Liver (tissue), 9 donors: ENCODE measurements around the gene UNG. TPM values are rescaled to one million over a fixed set of nuclear protein-coding genes. Genes with fewer than 3 reads are reported as not detected.
A peak's percentile ranks its signal among the peaks of the same experiment; 100 is the strongest.

Experiments
- DNase-seq: peaks from one replicate; pipeline ENCODE4 v3.0.0-alpha.2; 2017; ENCODE audit warnings: low spot score
- H3K27ac ChIP-seq, 2 donors: one replicate each; pipeline ENCODE4 v1.7.0; 2013; ENCODE audit warnings: inconsistent platforms in 2 of 2, low read length in 2 of 2, control low read depth in 1 of 2, low read depth in 1 of 2, mild to moderate bottlenecking in 1 of 2
- H3K27me3 ChIP-seq, 4 donors: one replicate each; pipeline versions ENCODE4 v1.6.1 to v1.7.0; 2013; ENCODE audit warnings: low read length in 3 of 4, inconsistent platforms in 1 of 4, mild to moderate bottlenecking in 1 of 4, moderate library complexity in 1 of 4; ENCODE audit not compliant: control insufficient read depth in 4 of 4, insufficient read depth in 4 of 4
- H3K36me3 ChIP-seq, 4 donors: one replicate each; pipeline versions ENCODE4 v1.6.1 to v1.7.0; 2013; ENCODE audit warnings: low read length in 3 of 4, mild to moderate bottlenecking in 3 of 4, low read depth in 1 of 4, moderate library complexity in 1 of 4; ENCODE audit not compliant: control insufficient read depth in 4 of 4, insufficient read depth in 3 of 4
- H3K4me1 ChIP-seq, 4 donors: one replicate each; pipeline versions ENCODE4 v1.6.1 to v1.7.0; 2013; ENCODE audit warnings: low read length in 3 of 4, mild to moderate bottlenecking in 3 of 4, moderate library complexity in 1 of 4; ENCODE audit not compliant: control insufficient read depth in 4 of 4, insufficient read depth in 4 of 4
- H3K4me3 ChIP-seq, 3 donors: one replicate each; pipeline versions ENCODE4 v1.6.1 to v1.7.0; 2013; ENCODE audit warnings: low read length in 3 of 3, control low read depth in 1 of 3, low read depth in 1 of 3, mild to moderate bottlenecking in 1 of 3
- H3K9ac ChIP-seq, 2 donors: one replicate each; pipeline ENCODE4 v1.7.0; 2013; ENCODE audit warnings: low read length in 2 of 2, mild to moderate bottlenecking in 2 of 2, moderate library complexity in 2 of 2, control low read depth in 1 of 2, low read depth in 1 of 2
- H3K9me3 ChIP-seq, 4 donors: one replicate each; pipeline versions ENCODE4 v1.6.1 to v1.7.0; 2013; ENCODE audit warnings: low read length in 3 of 4; ENCODE audit not compliant: control insufficient read depth in 4 of 4
- ATF3 ChIP-seq: IDR thresholded peaks from 2 replicates; pipeline ENCODE4 v1.6.1; 2016; ENCODE audit warnings: antibody characterized with exemption
- EGR1 ChIP-seq, 2 donors: IDR thresholded peaks; 2 replicates each; pipeline ENCODE4 v1.6.1; 2016 to 2018; ENCODE audit warnings: antibody characterized with exemption in 2 of 2, low read depth in 2 of 2
- FOXA1 ChIP-seq: IDR thresholded peaks from 2 replicates; pipeline ENCODE4 v1.6.1; 2016; ENCODE audit warnings: antibody characterized with exemption
- FOXA2 ChIP-seq: IDR thresholded peaks from 2 replicates; pipeline ENCODE4 v1.6.1; 2016; ENCODE audit warnings: antibody characterized with exemption
- GABPA ChIP-seq, 2 donors: IDR thresholded peaks in 1 of 2; conservative IDR thresholded peaks in 1 of 2; 2 replicates each; pipeline ENCODE4 v1.6.1; 2016; ENCODE audit warnings: antibody characterized with exemption in 2 of 2, mild to moderate bottlenecking in 1 of 2, moderate library complexity in 1 of 2
- HNF4A ChIP-seq, 2 donors: conservative IDR thresholded peaks; 2 replicates each; pipeline ENCODE4 v1.6.1; 2016; ENCODE audit warnings: antibody characterized with exemption in 2 of 2, mild to moderate bottlenecking in 2 of 2
- HNF4G ChIP-seq: IDR thresholded peaks from 2 replicates; pipeline ENCODE4 v1.6.1; 2016; ENCODE audit warnings: antibody characterized with exemption
- JUND ChIP-seq, 2 donors: IDR thresholded peaks; 2 replicates each; pipeline ENCODE4 v1.6.1; 2016; ENCODE audit warnings: antibody characterized with exemption in 2 of 2
- NR2F2 ChIP-seq: IDR thresholded peaks from 2 replicates; pipeline ENCODE4 v1.6.1; 2016; ENCODE audit warnings: antibody characterized with exemption
- RAD21 ChIP-seq, 2 donors: IDR thresholded peaks; 2 replicates each; pipeline ENCODE4 v1.6.1; 2016; ENCODE audit warnings: antibody characterized with exemption in 2 of 2, mild to moderate bottlenecking in 2 of 2
- REST ChIP-seq: IDR thresholded peaks from 2 replicates; pipeline ENCODE4 v1.6.1; 2016; ENCODE audit warnings: antibody characterized with exemption, mild to moderate bottlenecking
- RXRA ChIP-seq, 2 donors: IDR thresholded peaks; 2 replicates each; pipeline ENCODE4 v1.6.1; 2017 to 2018; ENCODE audit warnings: antibody characterized with exemption in 2 of 2, mild to moderate bottlenecking in 1 of 2
- SP1 ChIP-seq: IDR thresholded peaks from 2 replicates; pipeline ENCODE4 v1.6.1; 2018; ENCODE audit warnings: antibody characterized with exemption, mild to moderate bottlenecking
- TAF1 ChIP-seq: conservative IDR thresholded peaks from 2 replicates; pipeline ENCODE4 v1.6.1; 2016; ENCODE audit warnings: antibody characterized with exemption, mild to moderate bottlenecking
- YY1 ChIP-seq: IDR thresholded peaks from 2 replicates; pipeline ENCODE4 v1.6.1; 2016; ENCODE audit warnings: antibody characterized with exemption, mild to moderate bottlenecking
- WGBS: extraction: QIAGEN DNeasy Blood & Tissue Kit; methylation state at CpG from one replicate; pipeline ENCODE4 v1.1.7; 2013; 5-methylcytosine and 5-hydroxymethylcytosine counted together
- polyA plus RNA-seq, 2 donors: library from polyadenylated mRNA; stranded (reverse) in 1 of 2; unstranded in 1 of 2; fragments of 200-250 nt in 1 of 2; fragments of >200 nt in 1 of 2; fragmentation: Nextera tagmentation in 1 of 2; extraction: Ambion mirVana in 1 of 2; gene quantifications; one replicate each; pipeline versions ENCODE4 v1.2.1 to v1.2.3, GENCODE V29; 2013 to 2015
- total RNA-seq, 2 donors: library from RNA; depleted of rRNA; stranded (reverse); fragments of >200 nt; gene quantifications; one replicate each; pipeline ENCODE4 v1.2.3, GENCODE V29; 2014
- TF ChIP-seq, protein P1 (sequence below): IDR thresholded peaks from 2 replicates; pipeline ENCODE4 v1.6.1; 2016; ENCODE audit warnings: antibody characterized with exemption
- TF ChIP-seq, protein P2 (sequence below): fragments of 150-350 bp; IDR thresholded peaks from 2 replicates; pipeline ENCODE4 v1.5.1; 2017; ENCODE audit warnings: improper control_type of control experiment, low read depth, low read length; ENCODE audit not compliant: missing input control
- TF ChIP-seq, protein P3 (sequence below): IDR thresholded peaks from 2 replicates; pipeline ENCODE4 v1.6.1; 2016; ENCODE audit warnings: antibody characterized with exemption
- donor health status: healthy.
- donor health status: healthy.
- donor health status: healthy.
- donor health status: healthy.
- donor health status: healthy.

The UNG gene
- total and polyA plus RNA-seq, 4 donors, result 9.4 to 22.1 (median 14.9) TPM

- DNase-seq, result no peak
- 25% methylated on average over 6 of the region's 6 CpGs for WGBS
- H3K4me3 ChIP-seq, result peak overlapping the region in 2 of 3 donors; percentile 8 to 12
- H3K36me3 ChIP-seq, result no peaks in the 10 kb centered on the region
- H3K27me3 ChIP-seq, result no peaks in the 10 kb centered on the region
- TF ChIP-seq ATF3 (peak; percentile 13), FOXA1 (peak; percentile 40), EGR1 (IDR thresholded peaks at IDR 0.05; ENCODE audit: low read depth in 2 of 2) (peak in 1 of 2 donors; percentile 56), RAD21 (IDR thresholded peaks at IDR 0.05) (peak; percentile 87 to 93), GABPA (IDR thresholded peaks at IDR 0.05 in 1 of 2, conservative IDR thresholded peaks at IDR 0.05 in 1 of 2) (peak in 1 of 2 donors; percentile 34), RXRA (IDR thresholded peaks at IDR 0.05) (peak; percentile 91 to 92), YY1 (peak; percentile 85), HNF4G (peak; percentile 72), FOXA2 (no peak), TAF1 (no peak), JUND (IDR thresholded peaks at IDR 0.05) (peak in 1 of 2 donors; percentile 54), REST (peak; percentile 53), HNF4A (conservative IDR thresholded peaks at IDR 0.05) (peak; percentile 82 to 89), NR2F2 (peak; percentile 94), SP1 (peak; percentile 75)
- TF ChIP-seq, protein P1, sequence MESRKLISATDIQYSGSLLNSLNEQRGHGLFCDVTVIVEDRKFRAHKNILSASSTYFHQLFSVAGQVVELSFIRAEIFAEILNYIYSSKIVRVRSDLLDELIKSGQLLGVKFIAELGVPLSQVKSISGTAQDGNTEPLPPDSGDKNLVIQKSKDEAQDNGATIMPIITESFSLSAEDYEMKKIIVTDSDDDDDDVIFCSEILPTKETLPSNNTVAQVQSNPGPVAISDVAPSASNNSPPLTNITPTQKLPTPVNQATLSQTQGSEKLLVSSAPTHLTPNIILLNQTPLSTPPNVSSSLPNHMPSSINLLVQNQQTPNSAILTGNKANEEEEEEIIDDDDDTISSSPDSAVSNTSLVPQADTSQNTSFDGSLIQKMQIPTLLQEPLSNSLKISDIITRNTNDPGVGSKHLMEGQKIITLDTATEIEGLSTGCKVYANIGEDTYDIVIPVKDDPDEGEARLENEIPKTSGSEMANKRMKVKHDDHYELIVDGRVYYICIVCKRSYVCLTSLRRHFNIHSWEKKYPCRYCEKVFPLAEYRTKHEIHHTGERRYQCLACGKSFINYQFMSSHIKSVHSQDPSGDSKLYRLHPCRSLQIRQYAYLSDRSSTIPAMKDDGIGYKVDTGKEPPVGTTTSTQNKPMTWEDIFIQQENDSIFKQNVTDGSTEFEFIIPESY, result peak; percentile 66
- TF ChIP-seq, protein P2, sequence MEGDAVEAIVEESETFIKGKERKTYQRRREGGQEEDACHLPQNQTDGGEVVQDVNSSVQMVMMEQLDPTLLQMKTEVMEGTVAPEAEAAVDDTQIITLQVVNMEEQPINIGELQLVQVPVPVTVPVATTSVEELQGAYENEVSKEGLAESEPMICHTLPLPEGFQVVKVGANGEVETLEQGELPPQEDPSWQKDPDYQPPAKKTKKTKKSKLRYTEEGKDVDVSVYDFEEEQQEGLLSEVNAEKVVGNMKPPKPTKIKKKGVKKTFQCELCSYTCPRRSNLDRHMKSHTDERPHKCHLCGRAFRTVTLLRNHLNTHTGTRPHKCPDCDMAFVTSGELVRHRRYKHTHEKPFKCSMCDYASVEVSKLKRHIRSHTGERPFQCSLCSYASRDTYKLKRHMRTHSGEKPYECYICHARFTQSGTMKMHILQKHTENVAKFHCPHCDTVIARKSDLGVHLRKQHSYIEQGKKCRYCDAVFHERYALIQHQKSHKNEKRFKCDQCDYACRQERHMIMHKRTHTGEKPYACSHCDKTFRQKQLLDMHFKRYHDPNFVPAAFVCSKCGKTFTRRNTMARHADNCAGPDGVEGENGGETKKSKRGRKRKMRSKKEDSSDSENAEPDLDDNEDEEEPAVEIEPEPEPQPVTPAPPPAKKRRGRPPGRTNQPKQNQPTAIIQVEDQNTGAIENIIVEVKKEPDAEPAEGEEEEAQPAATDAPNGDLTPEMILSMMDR, result peak; percentile 71
- TF ChIP-seq, protein P3, sequence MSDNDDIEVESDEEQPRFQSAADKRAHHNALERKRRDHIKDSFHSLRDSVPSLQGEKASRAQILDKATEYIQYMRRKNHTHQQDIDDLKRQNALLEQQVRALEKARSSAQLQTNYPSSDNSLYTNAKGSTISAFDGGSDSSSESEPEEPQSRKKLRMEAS, result peak; percentile 81
- H3K4me1 ChIP-seq, result peaks cover 14 to 80% (median 51%) of the 10 kb centered on the region in 4 donors
- peak overlapping the region in 1 of 2 donors; percentile 63 for H3K9ac ChIP-seq
- peak overlapping the region; percentile 43 to 48 for H3K27ac ChIP-seq
- no peaks in the 10 kb centered on the region for H3K9me3 ChIP-seq
Observed at GRCh38 chr12:109134186-109134917, 37.0 kb downstream of the UNG start.
